ENCODE measurements around the gene CD58. TPM values are rescaled to one million over a fixed set of nuclear protein-coding genes. Genes with fewer than 3 reads are reported as not detected.

CD58 gene
- total RNA-seq, 1 experiment from 2014 or later: 5.3 TPM

DNA sequence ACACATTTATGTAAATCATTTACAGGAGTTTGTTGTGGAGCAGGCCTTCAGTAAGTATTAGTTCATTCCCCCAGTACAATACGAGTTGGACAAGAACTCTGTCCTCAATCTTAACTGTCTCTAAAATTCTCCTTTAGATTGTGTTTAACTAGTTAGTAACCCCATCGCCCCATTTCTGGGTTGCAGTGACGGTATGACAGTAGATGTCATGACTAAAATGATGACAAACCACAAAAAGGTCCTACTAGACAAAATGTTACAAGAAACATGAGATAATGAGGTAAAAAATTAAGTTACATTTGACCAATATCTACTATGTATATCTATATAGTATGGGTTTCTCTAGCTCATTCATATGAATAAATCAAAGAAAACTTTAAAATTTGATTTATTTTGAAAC lies 41.1 kb downstream of the CD58 start:
- H3K4me1 Mint-ChIP-seq: 0 out of 2 replicates have a peak, but pooled peaks cover 5% of the 10 kb centered on the region
- H3K36me3 Mint-ChIP-seq: peaks cover 16% of the 10 kb centered on the region
- peaks cover 27% of the 10 kb centered on the region for H3K27me3 Mint-ChIP-seq (ENCODE audit: low read depth)
- TF ChIP-seq TEAD1 (CRISPR knock-in tag; IDR thresholded peaks at IDR 0.05): no peak
- TF ChIP-seq, protein P1, sequence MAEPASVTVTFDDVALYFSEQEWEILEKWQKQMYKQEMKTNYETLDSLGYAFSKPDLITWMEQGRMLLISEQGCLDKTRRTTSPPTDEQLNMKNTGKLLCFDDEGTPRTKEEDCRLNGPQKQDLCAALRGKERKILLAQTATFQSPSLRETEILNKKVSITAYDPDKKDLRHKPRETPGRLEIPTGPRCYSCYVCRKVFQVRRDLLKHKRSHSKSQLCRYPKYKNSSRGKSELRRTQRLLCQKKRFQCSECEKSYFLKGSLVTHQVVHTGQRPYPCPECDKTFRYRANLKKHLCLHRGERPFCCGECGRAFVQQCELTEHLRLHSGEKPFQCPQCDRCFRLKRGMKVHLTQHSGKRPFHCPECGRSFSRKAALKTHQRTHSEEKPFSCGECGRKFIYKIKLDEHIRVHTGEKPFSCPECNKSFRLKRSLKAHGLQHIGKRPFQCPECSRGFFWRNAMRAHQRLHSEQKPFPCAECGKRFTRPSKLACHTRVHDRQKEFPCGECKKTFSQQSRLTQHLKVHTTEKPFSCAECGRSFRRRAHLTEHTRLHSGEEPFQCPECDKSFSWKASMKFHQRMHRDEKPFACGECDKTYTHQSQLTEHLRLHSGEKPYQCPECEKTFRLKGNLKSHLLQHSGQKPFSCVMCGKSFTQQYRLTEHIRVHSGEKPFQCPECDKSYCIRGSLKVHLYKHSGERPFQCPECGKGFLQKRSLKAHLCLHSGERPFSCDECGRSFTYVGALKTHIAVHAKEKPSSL (CRISPR knock-in tag; conservative IDR thresholded peaks at IDR 0.05): no peak
- TF ChIP-seq ZNF138 (CRISPR knock-in tag; conservative IDR thresholded peaks at IDR 0.05): no peak
- no peak for TF ChIP-seq TP53 (CRISPR knock-in tag; IDR thresholded peaks at IDR 0.05)
- TF ChIP-seq, protein P2, sequence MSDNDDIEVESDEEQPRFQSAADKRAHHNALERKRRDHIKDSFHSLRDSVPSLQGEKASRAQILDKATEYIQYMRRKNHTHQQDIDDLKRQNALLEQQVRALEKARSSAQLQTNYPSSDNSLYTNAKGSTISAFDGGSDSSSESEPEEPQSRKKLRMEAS (CRISPR knock-in tag; IDR thresholded peaks at IDR 0.05): no peak
- TF ChIP-seq ZNF232 (CRISPR knock-in tag; IDR thresholded peaks at IDR 0.05): no peak
- TF ChIP-seq, protein P3, sequence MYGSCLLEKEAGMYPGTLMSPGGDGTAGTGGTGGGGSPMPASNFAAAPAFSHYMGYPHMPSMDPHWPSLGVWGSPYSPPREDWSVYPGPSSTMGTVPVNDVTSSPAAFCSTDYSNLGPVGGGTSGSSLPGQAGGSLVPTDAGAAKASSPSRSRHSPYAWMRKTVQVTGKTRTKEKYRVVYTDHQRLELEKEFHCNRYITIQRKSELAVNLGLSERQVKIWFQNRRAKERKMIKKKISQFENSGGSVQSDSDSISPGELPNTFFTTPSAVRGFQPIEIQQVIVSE (CRISPR knock-in tag; IDR thresholded peaks at IDR 0.05; ENCODE audit: borderline replicate concordance): no peak
- TF ChIP-seq, protein P4, sequence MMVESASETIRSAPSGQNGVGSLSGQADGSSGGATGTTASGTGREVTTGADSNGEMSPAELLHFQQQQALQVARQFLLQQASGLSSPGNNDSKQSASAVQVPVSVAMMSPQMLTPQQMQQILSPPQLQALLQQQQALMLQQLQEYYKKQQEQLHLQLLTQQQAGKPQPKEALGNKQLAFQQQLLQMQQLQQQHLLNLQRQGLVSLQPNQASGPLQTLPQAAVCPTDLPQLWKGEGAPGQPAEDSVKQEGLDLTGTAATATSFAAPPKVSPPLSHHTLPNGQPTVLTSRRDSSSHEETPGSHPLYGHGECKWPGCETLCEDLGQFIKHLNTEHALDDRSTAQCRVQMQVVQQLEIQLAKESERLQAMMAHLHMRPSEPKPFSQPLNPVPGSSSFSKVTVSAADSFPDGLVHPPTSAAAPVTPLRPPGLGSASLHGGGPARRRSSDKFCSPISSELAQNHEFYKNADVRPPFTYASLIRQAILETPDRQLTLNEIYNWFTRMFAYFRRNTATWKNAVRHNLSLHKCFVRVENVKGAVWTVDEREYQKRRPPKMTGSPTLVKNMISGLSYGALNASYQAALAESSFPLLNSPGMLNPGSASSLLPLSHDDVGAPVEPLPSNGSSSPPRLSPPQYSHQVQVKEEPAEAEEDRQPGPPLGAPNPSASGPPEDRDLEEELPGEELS (CRISPR knock-in tag; IDR thresholded peaks at IDR 0.05): no peak
- TF ChIP-seq CREB1 (CRISPR knock-in tag; IDR thresholded peaks at IDR 0.05): no peak
- no peak for TF ChIP-seq ZNF416 (CRISPR knock-in tag; IDR thresholded peaks at IDR 0.05)
- TF ChIP-seq, protein P5, sequence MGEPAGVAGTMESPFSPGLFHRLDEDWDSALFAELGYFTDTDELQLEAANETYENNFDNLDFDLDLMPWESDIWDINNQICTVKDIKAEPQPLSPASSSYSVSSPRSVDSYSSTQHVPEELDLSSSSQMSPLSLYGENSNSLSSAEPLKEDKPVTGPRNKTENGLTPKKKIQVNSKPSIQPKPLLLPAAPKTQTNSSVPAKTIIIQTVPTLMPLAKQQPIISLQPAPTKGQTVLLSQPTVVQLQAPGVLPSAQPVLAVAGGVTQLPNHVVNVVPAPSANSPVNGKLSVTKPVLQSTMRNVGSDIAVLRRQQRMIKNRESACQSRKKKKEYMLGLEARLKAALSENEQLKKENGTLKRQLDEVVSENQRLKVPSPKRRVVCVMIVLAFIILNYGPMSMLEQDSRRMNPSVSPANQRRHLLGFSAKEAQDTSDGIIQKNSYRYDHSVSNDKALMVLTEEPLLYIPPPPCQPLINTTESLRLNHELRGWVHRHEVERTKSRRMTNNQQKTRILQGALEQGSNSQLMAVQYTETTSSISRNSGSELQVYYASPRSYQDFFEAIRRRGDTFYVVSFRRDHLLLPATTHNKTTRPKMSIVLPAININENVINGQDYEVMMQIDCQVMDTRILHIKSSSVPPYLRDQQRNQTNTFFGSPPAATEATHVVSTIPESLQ (CRISPR knock-in tag; IDR thresholded peaks at IDR 0.05): no peak
- TF ChIP-seq NFATC4 (CRISPR knock-in tag; IDR thresholded peaks at IDR 0.05): no peak
- TF ChIP-seq KAT7 (CRISPR knock-in tag; IDR thresholded peaks at IDR 0.05; ENCODE audit: borderline replicate concordance): no peak
- TF ChIP-seq, protein P6, sequence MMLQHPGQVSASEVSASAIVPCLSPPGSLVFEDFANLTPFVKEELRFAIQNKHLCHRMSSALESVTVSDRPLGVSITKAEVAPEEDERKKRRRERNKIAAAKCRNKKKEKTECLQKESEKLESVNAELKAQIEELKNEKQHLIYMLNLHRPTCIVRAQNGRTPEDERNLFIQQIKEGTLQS (CRISPR knock-in tag; conservative IDR thresholded peaks at IDR 0.05): no peak
- CTCF ChIA-PET: no interaction called here
- H3K27ac Mint-ChIP-seq: no peak overlapping the region
- POLR2A ChIA-PET: no interaction called here
- H3K9me3 Mint-ChIP-seq: peaks cover 24% of the 10 kb centered on the region
- ATAC-seq (no peak), DNase-seq (ENCODE audit: low spot score) (no peak)
- H3K4me3 Mint-ChIP-seq: no peak overlapping the region

DNA sequence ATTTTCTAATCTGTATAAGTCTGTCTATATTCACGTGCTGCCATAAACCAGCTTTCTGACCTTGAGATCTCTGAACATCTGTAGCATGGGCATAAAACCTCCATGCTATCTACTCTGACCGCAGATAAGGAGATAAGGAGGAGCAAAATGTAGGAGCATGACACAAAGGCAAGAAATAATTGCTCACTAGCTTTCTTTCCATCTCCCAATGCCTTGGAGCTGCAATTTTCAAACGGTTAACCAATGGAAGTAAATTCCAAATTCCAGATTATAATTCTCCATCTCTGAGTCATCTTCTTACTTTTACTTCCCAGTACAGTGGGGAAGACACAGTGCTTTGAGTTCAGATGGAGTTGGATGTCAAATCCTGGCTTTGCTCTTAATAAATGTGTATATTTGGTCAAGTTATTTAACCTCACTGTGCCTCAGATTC lies 41.6 kb downstream of the CD58 start:
- no peak overlapping the region for H3K27ac Mint-ChIP-seq
- H3K36me3 Mint-ChIP-seq: peaks cover 16% of the 10 kb centered on the region
- TF ChIP-seq, protein P7, sequence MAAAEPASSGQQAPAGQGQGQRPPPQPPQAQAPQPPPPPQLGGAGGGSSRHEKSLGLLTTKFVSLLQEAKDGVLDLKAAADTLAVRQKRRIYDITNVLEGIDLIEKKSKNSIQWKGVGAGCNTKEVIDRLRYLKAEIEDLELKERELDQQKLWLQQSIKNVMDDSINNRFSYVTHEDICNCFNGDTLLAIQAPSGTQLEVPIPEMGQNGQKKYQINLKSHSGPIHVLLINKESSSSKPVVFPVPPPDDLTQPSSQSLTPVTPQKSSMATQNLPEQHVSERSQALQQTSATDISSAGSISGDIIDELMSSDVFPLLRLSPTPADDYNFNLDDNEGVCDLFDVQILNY (CRISPR knock-in tag; IDR thresholded peaks at IDR 0.05): no peak
- no peak for TF ChIP-seq TP53 (CRISPR knock-in tag; IDR thresholded peaks at IDR 0.05)
- TF ChIP-seq TEAD4 (CRISPR knock-in tag; IDR thresholded peaks at IDR 0.05): no peak
- TF ChIP-seq ZNF263 (CRISPR knock-in tag; IDR thresholded peaks at IDR 0.05; ENCODE audit: low read depth): no peak
- TF ChIP-seq IRF2 (CRISPR knock-in tag; IDR thresholded peaks at IDR 0.05; ENCODE audit: borderline replicate concordance, low read depth): no peak
- TF ChIP-seq, protein P8, sequence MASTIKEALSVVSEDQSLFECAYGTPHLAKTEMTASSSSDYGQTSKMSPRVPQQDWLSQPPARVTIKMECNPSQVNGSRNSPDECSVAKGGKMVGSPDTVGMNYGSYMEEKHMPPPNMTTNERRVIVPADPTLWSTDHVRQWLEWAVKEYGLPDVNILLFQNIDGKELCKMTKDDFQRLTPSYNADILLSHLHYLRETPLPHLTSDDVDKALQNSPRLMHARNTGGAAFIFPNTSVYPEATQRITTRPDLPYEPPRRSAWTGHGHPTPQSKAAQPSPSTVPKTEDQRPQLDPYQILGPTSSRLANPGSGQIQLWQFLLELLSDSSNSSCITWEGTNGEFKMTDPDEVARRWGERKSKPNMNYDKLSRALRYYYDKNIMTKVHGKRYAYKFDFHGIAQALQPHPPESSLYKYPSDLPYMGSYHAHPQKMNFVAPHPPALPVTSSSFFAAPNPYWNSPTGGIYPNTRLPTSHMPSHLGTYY (CRISPR knock-in tag; IDR thresholded peaks at IDR 0.05): no peak
- TF ChIP-seq, protein P9, sequence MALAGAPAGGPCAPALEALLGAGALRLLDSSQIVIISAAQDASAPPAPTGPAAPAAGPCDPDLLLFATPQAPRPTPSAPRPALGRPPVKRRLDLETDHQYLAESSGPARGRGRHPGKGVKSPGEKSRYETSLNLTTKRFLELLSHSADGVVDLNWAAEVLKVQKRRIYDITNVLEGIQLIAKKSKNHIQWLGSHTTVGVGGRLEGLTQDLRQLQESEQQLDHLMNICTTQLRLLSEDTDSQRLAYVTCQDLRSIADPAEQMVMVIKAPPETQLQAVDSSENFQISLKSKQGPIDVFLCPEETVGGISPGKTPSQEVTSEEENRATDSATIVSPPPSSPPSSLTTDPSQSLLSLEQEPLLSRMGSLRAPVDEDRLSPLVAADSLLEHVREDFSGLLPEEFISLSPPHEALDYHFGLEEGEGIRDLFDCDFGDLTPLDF (CRISPR knock-in tag; IDR thresholded peaks at IDR 0.05): no peak
- no peak for TF ChIP-seq ZBTB21 (CRISPR knock-in tag; IDR thresholded peaks at IDR 0.05; ENCODE audit: borderline replicate concordance)
- TF ChIP-seq, protein P10, sequence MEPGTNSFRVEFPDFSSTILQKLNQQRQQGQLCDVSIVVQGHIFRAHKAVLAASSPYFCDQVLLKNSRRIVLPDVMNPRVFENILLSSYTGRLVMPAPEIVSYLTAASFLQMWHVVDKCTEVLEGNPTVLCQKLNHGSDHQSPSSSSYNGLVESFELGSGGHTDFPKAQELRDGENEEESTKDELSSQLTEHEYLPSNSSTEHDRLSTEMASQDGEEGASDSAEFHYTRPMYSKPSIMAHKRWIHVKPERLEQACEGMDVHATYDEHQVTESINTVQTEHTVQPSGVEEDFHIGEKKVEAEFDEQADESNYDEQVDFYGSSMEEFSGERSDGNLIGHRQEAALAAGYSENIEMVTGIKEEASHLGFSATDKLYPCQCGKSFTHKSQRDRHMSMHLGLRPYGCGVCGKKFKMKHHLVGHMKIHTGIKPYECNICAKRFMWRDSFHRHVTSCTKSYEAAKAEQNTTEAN (CRISPR knock-in tag; IDR thresholded peaks at IDR 0.05): no peak
- DNase-seq (ENCODE audit: low spot score) (no peak), ATAC-seq (no peak)
- ChIA-PET POLR2A (no interaction called here), CTCF (no interaction called here)
- H3K4me3 Mint-ChIP-seq: no peak overlapping the region
- H3K4me1 Mint-ChIP-seq: 0 out of 2 replicates have a peak, but pooled peaks cover 5% of the 10 kb centered on the region
- H3K27me3 Mint-ChIP-seq (ENCODE audit: low read depth): peaks cover 26% of the 10 kb centered on the region
- H3K9me3 Mint-ChIP-seq: peaks cover 24% of the 10 kb centered on the region
